PC-3 (cell line): ENCODE results near the gene GPRC5D.

ENCODE experiments used
- CTCF ChIP-seq: fragments of 300-600 bp; sonication (generic); conservative IDR thresholded peaks from 2 replicates; pipeline ENCODE4 v1.5.1; 2017; ENCODE audit warnings: antibody characterized with exemption, low read depth, mild to moderate bottlenecking, low read length
- EZH2 ChIP-seq: fragments of 300-600 bp; sonication (generic); IDR thresholded peaks from one replicate; pipeline ENCODE4 v1.6.1; 2017; ENCODE audit warnings: antibody characterized with exemption, mild to moderate bottlenecking, low read length; ENCODE audit not compliant: unreplicated experiment

DNA sequence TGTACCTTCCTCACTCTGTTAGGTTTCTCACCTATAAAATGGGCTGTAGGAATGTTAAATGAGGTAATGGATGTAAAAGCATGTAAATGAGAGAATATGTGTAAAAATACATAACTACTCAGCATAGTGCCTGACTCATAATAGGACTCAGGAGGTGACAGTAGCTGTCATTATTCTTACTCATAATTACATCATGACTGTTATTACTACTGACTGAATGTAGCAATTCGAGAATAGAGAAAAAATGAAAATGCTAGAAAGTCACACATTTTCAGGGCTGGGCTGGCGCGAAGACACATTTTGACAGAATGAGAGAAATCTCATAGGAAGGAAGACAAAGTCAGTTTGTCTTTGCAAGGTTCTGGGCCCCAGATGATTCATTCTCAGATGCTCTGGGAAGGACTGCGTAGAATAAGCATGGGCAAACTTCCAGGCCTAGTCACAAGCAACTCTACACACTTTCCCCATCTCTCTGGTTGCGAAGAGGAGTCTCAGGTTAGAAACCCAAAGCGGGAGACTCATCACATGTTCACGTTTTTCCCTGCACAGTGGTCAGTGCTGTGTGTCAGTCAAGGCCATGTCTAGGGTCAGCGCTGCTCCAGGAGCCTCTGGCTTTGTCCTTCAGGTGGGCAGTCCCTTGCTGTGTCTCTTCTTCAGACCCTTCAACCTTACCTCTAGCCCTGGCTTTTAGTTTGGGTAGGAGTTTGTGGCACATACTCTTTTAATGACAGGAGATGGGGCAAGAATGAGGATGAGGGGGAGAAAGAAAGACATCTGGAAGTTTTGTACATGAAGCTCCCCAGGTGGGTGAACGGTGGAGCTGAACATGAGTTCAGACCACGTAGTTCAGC lies 52.2 kb downstream of the GPRC5D start:
- no peak for TF ChIP-seq CTCF
- TF ChIP-seq EZH2: no peak
